ENCODE data around the gene PVRIG. TPM values are rescaled to one million over a fixed set of nuclear protein-coding genes. Genes with fewer than 3 reads are reported as not detected.

PVRIG gene
- total and polyA plus RNA-seq, 2 donors (not counting 1 experiment from before 2014, with no cell fraction given) = 16.2 to 51.2 TPM

DNA sequence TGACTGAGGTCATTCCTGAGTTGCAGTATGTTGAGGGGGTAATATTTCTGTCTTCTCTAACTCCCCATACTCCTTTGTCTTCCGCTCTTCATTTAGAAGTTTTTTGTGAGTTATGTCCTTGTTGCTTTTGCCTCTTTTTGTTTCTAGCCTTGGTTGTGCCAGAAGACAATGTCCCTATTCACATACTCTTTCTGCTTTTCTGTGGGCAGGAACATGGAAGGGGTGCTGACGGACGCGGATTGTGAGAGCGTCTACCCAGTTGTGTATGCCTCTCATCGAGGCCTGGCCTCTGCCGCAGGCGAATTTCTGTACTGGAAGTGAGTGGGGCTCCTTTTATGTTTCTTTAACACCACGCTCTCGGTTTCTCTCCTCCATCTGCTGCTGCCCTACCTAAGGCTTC lies 21.5 kb upstream of the PVRIG start:
- Mint-ChIP-seq H3K4me3 (peak overlapping the region; percentile 15), H3K9me3 (ENCODE audit: insufficient read depth) (no peaks in the 10 kb centered on the region), H3K27ac (peak overlapping the region; percentile 85), H3K4me1 (peaks cover 73% of the 10 kb centered on the region), H3K27me3 (no peaks in the 10 kb centered on the region)
- ChIA-PET POLR2A (no interaction called here), CTCF (interaction anchor here (0.6 kb wide), 1 partner anchor 51 kb away, joined by 3 read pairs; no protein-coding TSS in a partner anchor)
- peaks cover 43 to 60% of the 10 kb centered on the region in 2 donors for H3K4me1 ChIP-seq (ENCODE audit: control insufficient read depth in 2 of 2, insufficient read depth in 2 of 2, low read length in 2 of 2)
- DNase-seq (no peak), ATAC-seq (ENCODE audit: low read depth) (no peak)
- no peak overlapping the region for H2AFZ ChIP-seq (ENCODE audit: insufficient read depth, low read depth, low read length, poor library complexity, severe bottlenecking)
- H4K20me1 ChIP-seq (ENCODE audit: control insufficient read depth, insufficient read depth, low read length, poor library complexity, severe bottlenecking) = no peaks in the 10 kb centered on the region
- intact Hi-C loops (cut with micrococcal nuclease) = no loop called here
- WGBS (ENCODE audit: insufficient coverage) = 96% methylated on average over 8 of the region's 10 CpGs
- H3K9ac ChIP-seq (ENCODE audit: low read length) = no peak overlapping the region
- H3K36me3 ChIP-seq (replicated peaks in 1 of 2; ENCODE audit: control extremely low read depth in 1 of 2, control insufficient read depth in 1 of 2, extremely low read depth in 1 of 2, insufficient read depth in 2 of 2, low read length in 1 of 2) = no peaks in the 10 kb centered on the region
- no peak overlapping the region for H3K4me3 ChIP-seq (ENCODE audit: control extremely low read depth in 1 of 5, extremely low read depth in 1 of 5, insufficient read depth in 1 of 5, low read depth in 2 of 5, low read length in 4 of 5)
- H3K27ac ChIP-seq (ENCODE audit: low read length in 2 of 2) = no peak overlapping the region
- no peaks in the 10 kb centered on the region for H3K79me2 ChIP-seq (ENCODE audit: control insufficient read depth, insufficient read depth, low read length)
- peaks cover 0 to 5% (median 0%) of the 10 kb centered on the region in 3 donors for H3K9me3 ChIP-seq (ENCODE audit: control extremely low read depth in 1 of 3, control insufficient read depth in 2 of 3, insufficient read depth in 1 of 3, low read length in 2 of 3)
- TF ChIP-seq EZH2 (IDR thresholded peaks at IDR 0.05; ENCODE audit: borderline replicate concordance, insufficient read depth, low read depth, low read length, poor library complexity, severe bottlenecking) = no peak
- TF ChIP-seq, protein P1, sequence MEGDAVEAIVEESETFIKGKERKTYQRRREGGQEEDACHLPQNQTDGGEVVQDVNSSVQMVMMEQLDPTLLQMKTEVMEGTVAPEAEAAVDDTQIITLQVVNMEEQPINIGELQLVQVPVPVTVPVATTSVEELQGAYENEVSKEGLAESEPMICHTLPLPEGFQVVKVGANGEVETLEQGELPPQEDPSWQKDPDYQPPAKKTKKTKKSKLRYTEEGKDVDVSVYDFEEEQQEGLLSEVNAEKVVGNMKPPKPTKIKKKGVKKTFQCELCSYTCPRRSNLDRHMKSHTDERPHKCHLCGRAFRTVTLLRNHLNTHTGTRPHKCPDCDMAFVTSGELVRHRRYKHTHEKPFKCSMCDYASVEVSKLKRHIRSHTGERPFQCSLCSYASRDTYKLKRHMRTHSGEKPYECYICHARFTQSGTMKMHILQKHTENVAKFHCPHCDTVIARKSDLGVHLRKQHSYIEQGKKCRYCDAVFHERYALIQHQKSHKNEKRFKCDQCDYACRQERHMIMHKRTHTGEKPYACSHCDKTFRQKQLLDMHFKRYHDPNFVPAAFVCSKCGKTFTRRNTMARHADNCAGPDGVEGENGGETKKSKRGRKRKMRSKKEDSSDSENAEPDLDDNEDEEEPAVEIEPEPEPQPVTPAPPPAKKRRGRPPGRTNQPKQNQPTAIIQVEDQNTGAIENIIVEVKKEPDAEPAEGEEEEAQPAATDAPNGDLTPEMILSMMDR (IDR thresholded peaks at IDR 0.05) = no peak
- no peaks in the 10 kb centered on the region for H3K27me3 ChIP-seq (replicated peaks in 1 of 4; ENCODE audit: control extremely low read depth in 1 of 4, control insufficient read depth in 3 of 4, insufficient read depth in 4 of 4, low read length in 3 of 4)
- H3K4me2 ChIP-seq (replicated peaks; ENCODE audit: low read depth, low read length, poor library complexity, severe bottlenecking) = no peak overlapping the region

DNA sequence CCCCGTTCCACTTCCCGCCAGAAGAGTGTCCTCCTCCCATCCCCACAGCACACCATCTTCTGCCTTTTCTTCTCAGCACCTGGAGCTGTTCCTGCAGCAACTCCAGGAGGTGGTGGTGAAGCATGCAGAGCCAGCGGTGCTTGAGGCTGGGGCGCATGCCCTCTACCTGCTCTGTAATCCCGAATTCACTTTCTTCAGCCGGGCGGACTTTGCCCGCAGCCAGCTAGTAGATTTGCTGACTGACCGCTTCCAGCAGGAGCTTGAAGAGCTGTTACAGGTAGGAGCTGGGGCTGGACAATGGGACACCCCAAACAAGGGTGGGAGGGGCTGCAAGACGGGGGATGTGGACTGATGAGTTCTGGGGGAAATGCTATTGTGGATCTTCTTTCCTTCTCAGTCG lies 19.1 kb upstream of the PVRIG start:
- Histone ChIP-seq H3K9me3 (ENCODE audit: control extremely low read depth in 1 of 3, control insufficient read depth in 2 of 3, insufficient read depth in 1 of 3, low read length in 2 of 3) (peaks cover 0 to 5% (median 0%) of the 10 kb centered on the region in 3 donors), H3K4me2 (replicated peaks; ENCODE audit: low read depth, low read length, poor library complexity, severe bottlenecking) (peak overlapping the region; percentile 55), H3K27me3 (replicated peaks in 1 of 4; ENCODE audit: control extremely low read depth in 1 of 4, control insufficient read depth in 3 of 4, insufficient read depth in 4 of 4, low read length in 3 of 4) (no peaks in the 10 kb centered on the region), H3K9ac (ENCODE audit: low read length) (no peak overlapping the region), H4K20me1 (ENCODE audit: control insufficient read depth, insufficient read depth, low read length, poor library complexity, severe bottlenecking) (no peaks in the 10 kb centered on the region), H3K27ac (ENCODE audit: low read length in 2 of 2) (peak overlapping the region in 1 of 2 donors; percentile 56), H3K4me1 (ENCODE audit: control insufficient read depth in 2 of 2, insufficient read depth in 2 of 2, low read length in 2 of 2) (peaks cover 23 to 35% of the 10 kb centered on the region in 2 donors), H3K4me3 (ENCODE audit: control extremely low read depth in 1 of 5, extremely low read depth in 1 of 5, insufficient read depth in 1 of 5, low read depth in 2 of 5, low read length in 4 of 5) (no peak overlapping the region), H2AFZ (ENCODE audit: insufficient read depth, low read depth, low read length, poor library complexity, severe bottlenecking) (no peak overlapping the region), H3K79me2 (ENCODE audit: control insufficient read depth, insufficient read depth, low read length) (no peaks in the 10 kb centered on the region), H3K36me3 (replicated peaks in 1 of 2; ENCODE audit: control extremely low read depth in 1 of 2, control insufficient read depth in 1 of 2, extremely low read depth in 1 of 2, insufficient read depth in 2 of 2, low read length in 1 of 2) (no peaks in the 10 kb centered on the region)
- H3K9me3 Mint-ChIP-seq (ENCODE audit: insufficient read depth) = no peaks in the 10 kb centered on the region
- ChIA-PET POLR2A (interaction anchor here (1.0 to 1.2 kb wide), 3 partner anchors 10 to 207 kb away, joined by 3 to 5 read pairs (median 4); no protein-coding TSS in a partner anchor), CTCF (interaction anchor here (0.6 to 4.2 kb wide), 8 partner anchors 10 to 188 kb away, joined by 3 to 28 read pairs (median 6); partner anchors contain the start of gene PVRIG)
- H3K27ac Mint-ChIP-seq = peak overlapping the region; percentile 89
- ATAC-seq (ENCODE audit: low read depth) (no peak), DNase-seq (no peak)
- H3K4me3 Mint-ChIP-seq = peak overlapping the region; percentile 83
- WGBS (ENCODE audit: insufficient coverage) = 89% methylated on average over 9 of the region's 11 CpGs
- no peaks in the 10 kb centered on the region for H3K27me3 Mint-ChIP-seq
- H3K4me1 Mint-ChIP-seq = peaks cover 60% of the 10 kb centered on the region
- no peak for TF ChIP-seq EZH2 (IDR thresholded peaks at IDR 0.05; ENCODE audit: borderline replicate concordance, insufficient read depth, low read depth, low read length, poor library complexity, severe bottlenecking)
- TF ChIP-seq, protein P1 (IDR thresholded peaks at IDR 0.05) = no peak
- intact Hi-C loops (cut with micrococcal nuclease) = no loop called here
